Measurements from ENCODE around the gene MRPL55.

MRPL55 gene

DNA sequence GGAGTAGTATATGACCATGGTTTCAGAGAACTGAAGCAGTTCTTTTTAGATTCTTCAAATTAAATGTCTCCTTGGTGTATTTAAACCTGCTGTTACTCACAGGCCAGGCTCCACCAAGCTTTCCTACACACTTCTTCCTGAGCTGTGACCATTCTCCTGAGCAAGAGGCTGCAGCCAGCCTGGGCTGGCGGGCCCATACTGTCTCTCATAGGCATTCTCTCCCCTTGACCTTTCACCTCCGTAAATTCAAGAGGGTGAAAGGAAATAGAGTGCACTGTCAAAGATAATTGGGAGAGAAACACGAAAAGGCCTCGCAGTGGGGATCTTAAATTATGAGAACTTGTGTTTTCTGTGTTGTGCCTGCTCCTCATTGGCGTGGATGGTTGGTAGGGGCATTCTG lies 24.3 kb downstream of the MRPL55 start:
- DNase-seq (ENCODE audit: low spot score): no peak
- TF ChIP-seq, protein P1, sequence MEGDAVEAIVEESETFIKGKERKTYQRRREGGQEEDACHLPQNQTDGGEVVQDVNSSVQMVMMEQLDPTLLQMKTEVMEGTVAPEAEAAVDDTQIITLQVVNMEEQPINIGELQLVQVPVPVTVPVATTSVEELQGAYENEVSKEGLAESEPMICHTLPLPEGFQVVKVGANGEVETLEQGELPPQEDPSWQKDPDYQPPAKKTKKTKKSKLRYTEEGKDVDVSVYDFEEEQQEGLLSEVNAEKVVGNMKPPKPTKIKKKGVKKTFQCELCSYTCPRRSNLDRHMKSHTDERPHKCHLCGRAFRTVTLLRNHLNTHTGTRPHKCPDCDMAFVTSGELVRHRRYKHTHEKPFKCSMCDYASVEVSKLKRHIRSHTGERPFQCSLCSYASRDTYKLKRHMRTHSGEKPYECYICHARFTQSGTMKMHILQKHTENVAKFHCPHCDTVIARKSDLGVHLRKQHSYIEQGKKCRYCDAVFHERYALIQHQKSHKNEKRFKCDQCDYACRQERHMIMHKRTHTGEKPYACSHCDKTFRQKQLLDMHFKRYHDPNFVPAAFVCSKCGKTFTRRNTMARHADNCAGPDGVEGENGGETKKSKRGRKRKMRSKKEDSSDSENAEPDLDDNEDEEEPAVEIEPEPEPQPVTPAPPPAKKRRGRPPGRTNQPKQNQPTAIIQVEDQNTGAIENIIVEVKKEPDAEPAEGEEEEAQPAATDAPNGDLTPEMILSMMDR (IDR thresholded peaks at IDR 0.05; ENCODE audit: extremely low read depth, insufficient read depth, missing control alignments): no peak
- in situ Hi-C loops (cut with MboI; ENCODE audit: low pct_unique_long_range_greater_than_20kb, low sequenced_read_pairs, unreplicated experiment): no loop called here

DNA sequence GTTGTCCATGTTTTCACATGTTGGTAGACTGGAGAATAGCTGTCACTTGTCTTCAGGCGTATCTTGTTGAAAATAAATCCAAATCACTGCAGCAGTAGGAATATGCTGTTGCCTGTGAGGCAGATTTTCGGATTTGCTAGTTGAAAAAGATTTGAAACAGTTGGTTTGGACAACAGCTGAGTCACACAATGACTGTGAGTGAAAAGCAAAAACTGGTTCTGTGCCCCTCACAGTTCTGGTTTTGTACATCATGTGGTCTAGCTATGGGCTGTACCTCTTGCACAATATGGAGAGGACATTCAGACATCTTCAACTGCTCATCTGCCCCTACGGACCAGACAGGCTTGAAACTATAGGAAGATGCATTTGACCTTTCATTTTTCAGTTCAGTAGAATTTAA lies 24.8 kb downstream of the MRPL55 start:
- in situ Hi-C loops (cut with MboI; ENCODE audit: low pct_unique_long_range_greater_than_20kb, low sequenced_read_pairs, unreplicated experiment): no loop called here
- TF ChIP-seq, protein P1 (IDR thresholded peaks at IDR 0.05; ENCODE audit: extremely low read depth, insufficient read depth, missing control alignments): no peak
- DNase-seq (ENCODE audit: low spot score): no peak

DNA sequence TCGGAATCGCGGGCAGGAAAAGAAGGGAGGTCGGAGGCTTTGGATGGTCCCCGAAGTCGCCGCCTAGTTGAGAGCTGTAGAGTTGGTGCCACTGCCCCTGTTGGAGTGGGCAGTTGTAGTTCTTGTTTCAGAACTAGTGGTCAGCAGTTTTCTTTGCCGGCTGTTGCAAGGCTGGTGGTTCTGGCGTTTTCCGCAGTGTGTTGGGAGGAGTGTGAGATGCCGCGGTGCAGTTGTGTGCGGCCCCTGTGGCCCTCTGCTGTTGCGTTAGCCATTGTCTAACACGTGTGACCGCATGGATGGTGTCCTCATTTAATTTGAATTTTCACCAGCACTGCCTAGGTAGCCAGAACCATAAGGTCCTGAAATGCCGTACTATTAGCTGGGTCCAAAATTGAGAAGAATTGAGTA lies 25.2 kb downstream of the MRPL55 start:
- TF ChIP-seq, protein P1 (IDR thresholded peaks at IDR 0.05; ENCODE audit: extremely low read depth, insufficient read depth, missing control alignments): no peak
- in situ Hi-C loops (cut with MboI; ENCODE audit: low pct_unique_long_range_greater_than_20kb, low sequenced_read_pairs, unreplicated experiment): no loop called here
- DNase-seq (ENCODE audit: low spot score): no peak

DNA sequence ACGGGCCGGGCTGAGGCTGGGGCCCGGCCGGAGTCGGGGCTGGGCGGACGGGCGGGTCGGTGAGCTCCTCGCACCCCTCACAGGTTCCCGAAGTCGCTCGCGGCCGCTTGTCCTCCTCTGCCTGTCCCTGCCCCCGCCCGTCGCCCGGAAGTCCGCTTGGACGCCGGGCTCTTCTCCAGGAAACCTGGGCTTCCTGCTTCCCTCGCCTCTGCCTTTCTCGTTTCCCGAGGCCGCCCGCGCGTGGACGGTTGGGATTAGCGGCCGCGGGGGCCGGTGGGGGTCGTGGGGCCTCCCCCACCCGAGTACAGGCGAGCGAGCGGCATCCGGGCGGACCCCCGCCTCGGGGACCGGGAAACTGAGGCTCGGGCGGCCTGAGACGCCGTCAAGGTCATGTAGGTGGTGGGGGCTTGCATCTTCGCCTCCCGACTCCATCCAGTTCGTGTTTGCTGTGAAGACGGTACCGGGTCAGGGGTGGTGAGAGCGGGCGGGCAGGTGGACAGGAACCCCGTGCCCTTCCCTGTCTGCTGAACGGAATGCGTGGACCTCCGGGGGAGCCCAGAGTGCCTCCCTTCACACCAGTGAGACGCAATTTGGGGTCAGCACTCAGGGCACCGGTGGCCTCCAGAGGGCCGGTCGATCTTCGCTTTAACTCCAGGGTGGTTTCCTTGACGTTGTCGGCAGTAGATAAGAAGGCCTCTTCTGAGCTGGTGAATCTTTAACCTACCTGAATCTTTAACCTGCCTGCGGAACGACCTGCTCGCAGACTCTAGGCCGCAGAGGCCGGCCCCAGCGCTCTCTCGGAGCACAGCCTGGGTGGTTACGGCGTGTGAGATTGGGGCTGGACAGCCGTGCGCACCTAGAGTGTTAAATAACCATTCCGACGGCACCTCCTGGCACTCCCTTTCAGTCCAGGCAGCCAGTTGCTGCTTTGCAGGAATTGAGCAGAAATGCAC lies 25.9 kb downstream of the MRPL55 start:
- in situ Hi-C loops (cut with MboI; ENCODE audit: low pct_unique_long_range_greater_than_20kb, low sequenced_read_pairs, unreplicated experiment): no loop called here
- TF ChIP-seq, protein P1 (IDR thresholded peaks at IDR 0.05; ENCODE audit: extremely low read depth, insufficient read depth, missing control alignments): no peak
- DNase-seq (ENCODE audit: low spot score): peak; percentile 62

DNA sequence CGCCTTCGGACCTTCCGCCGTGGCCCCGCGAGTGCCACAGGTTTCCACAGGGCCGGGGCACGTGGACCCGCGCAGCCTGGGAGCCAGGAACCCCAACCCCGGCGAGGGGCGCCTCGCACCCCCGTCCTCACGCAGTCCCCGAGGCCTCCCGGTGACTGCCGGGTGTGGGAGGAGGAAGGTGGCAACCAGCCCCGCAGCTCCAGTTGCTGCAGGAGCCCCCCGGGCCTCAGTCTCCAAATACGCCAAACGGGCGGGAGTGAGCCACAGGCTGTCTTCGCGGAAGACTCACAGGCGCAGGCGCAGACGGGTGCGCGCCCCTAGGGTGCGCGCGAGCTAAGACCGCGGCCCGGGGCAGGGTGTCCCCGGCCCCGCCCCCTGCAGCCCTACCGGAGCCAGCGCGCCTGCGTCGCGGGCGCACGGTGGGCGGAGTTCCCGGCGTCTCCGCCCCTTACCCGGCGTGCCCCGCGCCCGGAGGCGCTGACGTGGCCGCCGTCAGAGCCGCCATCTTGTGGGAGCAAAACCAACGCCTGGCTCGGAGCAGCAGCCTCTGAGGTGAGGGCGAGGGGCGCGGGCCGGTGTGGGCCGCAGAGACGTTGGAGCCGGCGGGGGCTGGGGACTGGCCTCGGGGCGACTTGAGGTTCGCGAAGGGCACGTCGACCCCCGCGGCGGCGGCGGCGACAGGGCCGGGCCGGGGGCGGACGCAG lies 26.7 kb downstream of the MRPL55 start, which contains the start of gene ARF1:
ARF1 (plus strand) TSS at position 495 of the 704 bp plus-strand sequence. CDS start 14,407 bp downstream, outside the sequence.
- peak; percentile 100 for DNase-seq (ENCODE audit: low spot score)
- in situ Hi-C loops (cut with MboI; ENCODE audit: low pct_unique_long_range_greater_than_20kb, low sequenced_read_pairs, unreplicated experiment): no loop called here

More for the DNA sequence above, 26.7 kb downstream of the MRPL55 start, which contains the start of gene ARF1:
- TF ChIP-seq, protein P1 (IDR thresholded peaks at IDR 0.05; ENCODE audit: extremely low read depth, insufficient read depth, missing control alignments): peak; percentile 2

Measured in GM13977 (cell line).